PC-3 (cell line): ENCODE data around the gene APOL4.

Experiments
- CTCF ChIP-seq: fragments of 300-600 bp; sonication (generic); conservative IDR thresholded peaks from 2 replicates; pipeline ENCODE4 v1.5.1; 2017; ENCODE audit warnings: antibody characterized with exemption, low read depth, mild to moderate bottlenecking, low read length
- EZH2 ChIP-seq: fragments of 300-600 bp; sonication (generic); IDR thresholded peaks from one replicate; pipeline ENCODE4 v1.6.1; 2017; ENCODE audit warnings: antibody characterized with exemption, mild to moderate bottlenecking, low read length; ENCODE audit not compliant: unreplicated experiment

GRCh38 chr22:36249160-36249559, 47.6 kb upstream of the APOL4 start:
- TF ChIP-seq EZH2, result no peak
- no peak for TF ChIP-seq CTCF
